Fibroblast of skin of right quadriceps (primary cell): Measurements from ENCODE around the gene AKAP9.
"Not testable (repeated sequence)": the region's sequence is repeated elsewhere in the genome, so short reads cannot be mapped to it uniquely, and the experiment has no call there.

ENCODE experiments used
- DNase-seq: peaks from one replicate; pipeline ENCODE4 v3.0.0-alpha.2; 2013

AKAP9 gene

DNA sequence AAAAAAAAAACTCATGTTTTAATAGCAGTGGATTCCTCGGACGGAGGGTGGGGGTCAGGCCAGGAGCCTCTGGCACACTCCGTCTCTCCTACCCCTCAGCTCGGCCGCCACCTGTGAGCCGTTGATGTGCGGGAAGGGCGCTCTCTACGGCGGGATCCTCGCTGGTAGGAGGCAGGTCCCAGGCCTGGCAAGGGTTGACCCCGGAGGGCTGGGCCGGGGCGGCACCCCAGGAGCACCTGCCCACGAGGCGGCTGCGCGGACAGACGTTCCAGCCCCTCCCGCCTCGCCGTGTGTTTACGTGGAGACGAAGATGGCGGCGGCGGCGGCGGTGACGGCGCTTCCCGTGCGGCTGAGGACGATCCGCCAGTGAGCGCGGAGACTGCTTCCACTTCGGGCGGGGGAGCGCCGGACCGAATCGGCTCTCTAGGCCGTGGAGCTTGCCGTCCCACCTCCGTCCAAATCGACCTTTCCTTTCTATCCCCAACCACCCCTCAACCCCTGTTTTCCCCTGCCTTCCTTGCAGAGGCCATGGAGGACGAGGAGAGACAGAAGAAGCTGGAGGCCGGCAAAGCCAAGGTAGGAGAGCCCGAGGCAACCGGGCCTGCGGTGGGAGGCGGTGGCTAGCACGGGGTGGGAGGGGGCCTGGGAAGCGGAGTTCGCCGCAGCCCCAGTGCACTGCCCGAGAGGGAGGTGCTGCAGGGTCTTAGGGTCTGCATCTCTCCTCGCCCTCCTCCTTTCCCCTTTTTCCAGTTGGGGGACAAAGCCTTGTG is at the start of gene AKAP9:
AKAP9 (plus strand) TSS at position 291 of the 770 bp plus-strand sequence; CDS start at position 529, 238 bp downstream.
- DNase-seq, result peak; percentile 71

DNA sequence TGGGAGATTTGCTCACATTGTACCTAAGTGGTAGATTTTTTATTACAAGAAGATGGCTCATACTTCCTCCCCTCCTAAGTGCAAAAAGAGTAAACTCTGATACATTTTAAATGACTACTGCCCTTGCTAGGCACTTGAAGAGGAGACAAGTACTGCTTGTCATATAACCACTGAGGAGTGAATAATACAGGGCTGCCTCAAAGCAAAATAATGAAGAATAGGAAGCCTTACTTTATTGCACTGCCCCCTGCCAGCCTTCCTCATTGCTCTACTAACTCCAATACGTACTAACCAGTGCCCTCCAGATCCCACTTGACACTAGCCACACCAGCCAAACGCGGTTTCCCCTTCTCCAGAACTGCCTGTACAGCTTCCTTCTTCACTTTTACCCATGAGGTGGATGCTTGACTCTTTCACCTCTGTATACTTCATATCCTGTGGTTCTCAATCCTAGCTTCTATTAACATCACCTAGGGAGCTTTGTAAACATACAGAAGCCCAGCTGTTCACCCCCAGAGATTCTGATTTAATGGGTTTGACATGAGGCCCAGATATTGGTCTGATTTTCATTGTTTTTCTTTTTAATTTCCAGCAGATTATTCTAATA is 48.5 kb upstream of the AKAP9 start:
- DNase-seq, result no peak

DNA sequence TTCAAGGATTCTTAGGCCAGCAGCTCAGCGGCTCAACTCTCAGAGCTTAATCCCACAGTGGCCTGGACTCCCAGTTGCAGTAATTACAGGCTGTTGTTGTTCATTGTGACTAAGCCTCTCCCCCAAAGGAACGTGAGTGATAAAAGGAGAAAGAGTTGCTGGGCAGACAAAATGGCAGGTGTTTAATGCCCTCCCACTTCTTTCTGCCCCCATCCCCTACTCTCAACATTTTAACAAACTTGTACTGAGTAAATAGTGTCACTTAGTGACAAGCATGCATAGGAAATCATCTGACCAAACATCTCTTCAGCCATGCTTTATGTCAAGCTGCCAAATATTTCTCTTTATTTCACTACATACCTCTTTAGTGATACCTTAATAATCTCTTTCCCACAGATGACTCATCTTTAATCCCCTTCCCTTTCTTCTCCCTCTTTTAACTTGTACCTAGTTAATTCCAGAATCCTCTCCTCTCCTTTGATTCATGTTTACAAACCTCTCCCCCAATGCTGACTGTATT is 47.8 kb upstream of the AKAP9 start:
- DNase-seq, result peak; percentile 22

DNA sequence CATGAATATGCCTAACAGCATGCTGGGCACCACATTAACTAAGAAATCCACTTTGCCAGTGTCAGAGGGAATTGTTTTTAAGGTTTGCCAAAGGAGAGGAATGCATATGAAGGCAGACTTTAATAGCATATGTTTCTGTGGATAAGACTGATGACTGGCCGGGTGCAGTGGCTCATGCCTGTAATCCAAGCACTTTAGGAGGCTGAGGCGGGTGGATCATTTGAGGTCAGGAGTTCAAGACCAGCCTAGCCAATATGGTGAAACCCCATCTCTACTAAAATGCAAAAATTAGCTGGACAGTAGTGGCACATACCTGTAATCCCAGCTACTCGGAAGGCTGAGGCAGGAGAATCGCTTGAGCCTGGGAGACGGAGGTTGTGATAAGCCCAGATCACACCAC is 47.0 kb upstream of the AKAP9 start:
- not testable (repeated sequence) for DNase-seq

DNA sequence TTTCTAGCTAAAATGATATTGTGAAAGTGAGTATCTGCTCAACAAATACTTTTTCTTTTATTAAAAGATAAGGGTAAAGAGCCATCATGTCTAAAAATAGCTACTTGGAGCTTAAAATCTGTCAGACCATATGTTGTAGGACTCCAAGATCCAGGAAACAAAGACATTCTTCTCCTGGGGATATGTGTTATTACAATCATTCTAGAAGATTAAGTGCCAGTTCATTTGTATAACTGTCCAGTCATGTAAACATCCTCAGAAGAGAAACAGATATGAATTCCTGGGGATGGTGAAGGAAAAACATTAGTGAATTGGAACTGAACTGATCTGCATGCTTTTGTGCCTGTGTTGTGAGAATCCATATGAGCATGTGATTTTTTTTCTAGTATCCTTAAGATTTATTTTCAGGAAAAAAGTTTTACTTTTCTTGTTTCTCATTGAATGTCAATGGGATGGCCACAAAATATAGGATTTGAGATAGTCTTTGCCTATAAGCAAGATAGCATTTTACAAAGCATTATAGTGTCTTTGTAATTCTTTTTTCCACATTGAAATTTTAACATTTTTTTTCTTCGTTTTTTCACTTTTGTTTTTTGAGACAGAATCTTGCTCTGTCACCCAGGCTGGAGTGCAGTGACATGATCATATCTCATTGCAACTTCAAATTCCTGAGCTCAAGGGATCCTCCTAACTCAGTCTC is 45.7 kb upstream of the AKAP9 start:
- no peak for DNase-seq

DNA sequence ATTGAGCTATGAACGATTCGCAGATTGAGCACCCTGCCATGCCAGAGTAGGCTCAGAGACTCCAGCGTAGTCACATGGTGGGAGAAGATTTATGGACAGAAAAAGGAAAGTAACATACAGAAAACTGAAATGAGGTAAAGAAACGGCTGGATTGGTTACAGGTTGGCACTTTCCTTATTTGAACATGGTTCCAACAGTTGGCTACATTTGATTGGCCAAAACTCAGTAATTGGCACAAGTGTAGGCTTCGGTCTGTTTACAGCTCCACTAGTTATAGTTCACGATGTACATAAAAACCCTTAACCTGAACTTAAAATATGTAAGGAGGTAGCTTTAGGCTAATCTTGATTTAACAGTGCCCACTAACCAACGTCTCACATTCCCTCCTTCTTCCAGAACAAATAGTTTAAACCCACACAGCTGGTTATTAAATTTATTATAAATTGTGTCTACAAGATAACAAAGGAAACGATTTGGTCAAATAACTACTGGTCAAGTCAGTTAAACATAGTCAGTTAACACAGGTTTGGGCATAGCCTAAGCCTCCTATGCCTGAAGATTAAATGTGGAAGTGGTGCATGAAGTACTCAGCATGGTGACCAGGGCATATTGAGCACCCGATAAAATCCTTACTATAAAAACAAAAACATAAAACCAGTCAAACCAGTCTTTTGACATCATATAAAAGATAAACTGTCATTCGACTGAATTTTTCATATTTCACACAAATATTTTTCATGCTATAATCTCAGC is 42.2 kb upstream of the AKAP9 start:
- no peak for DNase-seq

- DNase-seq, result no peak
Observed at GRCh38 chr7:91899563-91899962, 41.1 kb upstream of the AKAP9 start.

GRCh38 chr7:91910171-91910570 is 30.5 kb upstream of the AKAP9 start:
- no peak for DNase-seq

- DNase-seq, result no peak
Observed at GRCh38 chr7:91911121-91911520, 29.5 kb upstream of the AKAP9 start.

- peak; percentile 18 for DNase-seq
Observed at GRCh38 chr7:91912494-91912893, 28.2 kb upstream of the AKAP9 start.

- peak; percentile 40 for DNase-seq
Observed at GRCh38 chr7:91913612-91914011, 27.1 kb upstream of the AKAP9 start.

DNA sequence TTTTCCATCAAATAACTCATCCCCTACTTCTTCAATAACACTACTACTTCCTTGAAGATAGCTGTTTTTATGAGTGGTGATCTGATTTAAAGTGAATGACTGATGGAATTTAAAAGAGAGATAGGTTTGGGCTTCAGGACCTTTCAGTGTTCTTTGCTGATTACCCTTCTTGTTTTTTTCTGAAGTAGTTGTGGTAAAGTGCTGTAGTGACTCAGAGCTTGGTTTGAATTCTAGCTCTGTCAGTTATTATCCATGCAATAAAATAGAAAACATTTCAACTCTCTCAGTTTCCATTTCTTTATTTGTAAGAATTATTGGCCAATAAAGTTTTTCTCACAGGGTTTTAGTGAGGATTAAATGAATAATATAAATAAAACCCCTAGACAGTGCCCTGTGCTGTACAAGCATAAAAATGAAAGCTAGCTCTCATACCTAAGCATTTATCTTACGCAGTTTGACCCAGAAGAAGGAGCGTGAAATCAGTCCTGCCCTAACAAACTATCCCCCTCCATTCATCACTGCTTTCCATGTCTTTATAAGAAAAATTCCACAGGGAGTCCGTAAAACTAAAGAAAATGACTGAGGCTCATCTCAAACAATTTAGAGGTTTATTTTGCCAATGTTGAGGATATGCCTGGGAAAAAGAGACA is 25.1 kb upstream of the AKAP9 start:
- DNase-seq, result peak; percentile 8

- DNase-seq, result no peak
Observed at GRCh38 chr7:91916051-91916440, 24.6 kb upstream of the AKAP9 start.

DNA sequence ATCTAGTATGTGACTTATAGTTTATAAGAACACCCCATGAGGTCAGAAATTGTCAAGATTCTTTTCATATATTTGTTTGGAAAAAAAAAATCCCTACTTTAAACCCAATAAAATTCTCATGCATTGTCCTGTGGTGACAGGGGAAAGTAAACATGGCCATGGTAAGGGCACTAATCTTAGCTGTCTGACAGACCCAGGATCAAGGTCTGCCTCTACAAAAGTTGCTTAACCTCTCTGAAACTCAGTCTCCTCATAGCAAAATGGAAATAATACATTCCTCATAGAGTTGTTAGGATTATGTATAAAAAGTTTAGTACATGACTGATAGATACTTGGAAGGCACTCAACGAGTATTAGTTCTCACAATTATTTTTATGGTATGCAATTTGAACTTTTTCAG is 22.3 kb upstream of the AKAP9 start:
- DNase-seq, result no peak

- DNase-seq, result no peak
Observed at GRCh38 chr7:91922857-91923256, 17.8 kb upstream of the AKAP9 start.

GRCh38 chr7:91927912-91928311 is 12.8 kb upstream of the AKAP9 start:
- DNase-seq, result no peak

GRCh38 chr7:91929463-91929862 is 11.2 kb upstream of the AKAP9 start:
- DNase-seq, result no peak

DNA sequence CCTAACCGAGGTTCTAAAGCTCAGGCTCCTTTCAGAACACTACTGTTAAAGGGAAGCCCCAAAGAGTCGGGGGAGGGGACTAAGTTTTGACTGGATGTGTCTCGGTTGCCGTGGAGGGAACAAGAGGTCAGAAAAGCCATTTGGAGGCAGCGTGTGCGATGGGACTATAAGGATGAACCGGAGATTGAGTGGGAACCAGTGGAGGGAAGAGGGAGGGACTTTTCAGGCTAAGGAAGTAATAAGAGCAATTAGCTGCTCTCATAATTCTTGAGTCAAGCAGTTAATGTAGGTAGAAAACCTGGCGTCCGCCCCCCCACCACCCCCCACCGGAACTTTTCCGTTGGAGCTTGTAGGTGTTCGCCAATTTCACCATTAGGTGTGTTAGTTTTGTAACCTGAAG is 491 bp upstream of the AKAP9 start:
- no peak for DNase-seq

DNA sequence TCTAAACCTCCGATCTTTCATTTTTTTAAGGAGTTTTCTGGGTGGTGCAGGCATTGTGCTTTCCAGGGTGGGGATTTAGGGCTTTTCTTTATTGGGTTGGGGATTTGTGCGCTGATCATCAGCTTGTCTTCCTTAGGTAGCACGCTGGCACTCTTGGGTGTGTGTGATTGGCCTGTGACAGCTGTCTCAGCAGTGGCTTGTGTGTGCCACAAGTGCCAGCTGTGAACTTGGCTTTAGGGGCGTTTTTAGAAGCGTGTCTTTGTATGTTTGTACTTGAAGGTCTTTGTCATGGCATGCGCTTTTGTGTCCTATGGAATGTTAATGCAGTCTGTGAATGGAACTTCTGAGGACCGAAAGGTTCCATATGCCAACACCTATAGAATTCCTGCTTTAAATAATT is 788 bp downstream of the AKAP9 start:
- peak; percentile 15 for DNase-seq

DNA sequence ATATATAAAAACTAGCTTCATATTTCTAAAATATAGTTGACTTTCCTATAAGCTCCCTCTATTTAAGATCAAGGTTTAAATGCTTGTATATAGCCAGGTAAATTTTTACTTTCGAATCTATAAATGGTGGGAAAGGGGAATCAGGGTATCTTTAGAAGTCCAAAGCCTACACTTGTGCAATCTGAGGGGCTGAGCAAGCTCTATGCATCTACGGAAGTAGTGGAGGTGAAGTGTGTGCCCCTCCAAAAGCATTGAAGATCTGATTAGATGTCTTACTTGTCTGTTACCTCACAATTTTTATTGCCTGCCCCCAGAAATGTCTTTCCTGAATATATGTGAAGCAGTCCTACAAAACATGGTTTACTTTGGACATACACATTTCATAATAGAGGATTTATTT is 1.6 kb downstream of the AKAP9 start:
- DNase-seq, result no peak

- not testable (repeated sequence) for DNase-seq
Observed at GRCh38 chr7:91944970-91945369, 4.3 kb downstream of the AKAP9 start.

DNA sequence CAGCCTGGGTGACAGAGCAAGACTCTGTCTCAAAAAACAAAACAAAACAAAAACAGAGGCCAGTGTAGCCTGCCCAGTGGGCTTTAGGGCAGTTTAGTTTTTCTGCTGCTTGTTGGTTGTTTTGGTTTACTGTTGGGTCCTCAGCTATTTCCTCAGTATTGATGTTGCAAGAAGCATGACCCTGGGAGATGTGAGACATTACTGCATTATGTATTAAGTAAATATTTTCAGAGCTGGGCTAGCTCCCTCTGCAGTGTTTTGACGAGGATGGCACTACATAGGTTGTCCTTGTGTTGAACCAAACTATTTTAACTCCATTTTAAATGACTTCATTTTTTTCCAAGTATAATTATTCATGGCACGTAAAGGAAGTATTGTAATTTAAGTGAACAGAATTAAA is 4.8 kb downstream of the AKAP9 start:
- peak; percentile 26 for DNase-seq

DNA sequence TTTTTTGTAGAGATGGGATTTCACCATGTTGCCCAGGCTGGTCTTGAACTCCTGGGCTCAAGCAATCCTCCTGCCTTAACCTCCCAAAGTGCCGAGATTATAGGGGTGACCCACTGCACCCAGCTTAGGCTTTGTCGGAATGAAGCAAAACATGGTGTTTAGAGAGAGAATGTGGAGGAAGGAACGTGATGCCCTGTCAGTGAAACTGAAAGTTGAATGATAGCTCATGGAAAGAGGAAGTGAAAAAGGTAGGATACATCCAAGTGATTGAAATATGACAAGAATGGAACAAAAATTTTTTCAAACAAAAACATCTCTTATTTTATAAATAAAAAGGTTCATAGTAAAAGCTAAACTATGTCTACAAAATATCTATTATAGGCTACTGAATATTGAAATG is 5.9 kb downstream of the AKAP9 start:
- DNase-seq, result no peak
